Astrocyte of the spinal cord (primary cell): Measurements from ENCODE around the gene CRK.

Experiments used
- DNase-seq: peaks from one replicate; pipeline ENCODE4 v3.0.0; 2011; ENCODE audit warnings: low read depth, low spot score
- H3K4me3 ChIP-seq: 2 replicates; pipeline ENCODE4 v1.5.1; 2011; ENCODE audit warnings: low read depth, mild to moderate bottlenecking, low read length, moderate library complexity
- in situ Hi-C: cut with HindIII; loops from 2 replicates; pipeline ENCODE4 v1.10.0; 2017; ENCODE audit warnings: low sequenced_read_pairs
- TF ChIP-seq, protein P1 (sequence below): IDR thresholded peaks from 2 replicates; pipeline ENCODE4 v1.5.1; 2012; ENCODE audit warnings: low read depth, mild to moderate bottlenecking, low read length, inconsistent platforms

CRK gene

DNA sequence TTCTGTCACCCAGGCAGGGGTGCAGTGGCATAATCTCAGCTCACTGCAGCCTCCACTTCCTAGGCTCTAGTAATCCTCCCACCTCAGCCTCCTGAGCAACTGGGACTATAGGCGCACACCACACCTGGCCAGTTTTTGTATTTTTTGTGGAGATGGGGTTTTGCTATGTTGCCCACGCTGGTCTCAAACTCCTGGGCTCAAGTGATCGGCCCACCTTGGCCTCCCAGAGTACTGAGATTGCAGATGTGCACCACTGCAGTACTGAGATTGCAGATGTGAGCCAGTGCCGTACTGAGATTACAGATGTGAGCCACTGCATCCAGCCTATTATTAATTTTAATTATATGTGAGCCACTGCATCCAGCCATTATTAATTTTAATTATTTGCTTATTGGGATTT, 13.8 kb downstream of the CRK start:
- DNase-seq, result no peak
- H3K4me3 ChIP-seq, result no peak overlapping the region
- in situ Hi-C loops, result no loop called here
- TF ChIP-seq, protein P1, sequence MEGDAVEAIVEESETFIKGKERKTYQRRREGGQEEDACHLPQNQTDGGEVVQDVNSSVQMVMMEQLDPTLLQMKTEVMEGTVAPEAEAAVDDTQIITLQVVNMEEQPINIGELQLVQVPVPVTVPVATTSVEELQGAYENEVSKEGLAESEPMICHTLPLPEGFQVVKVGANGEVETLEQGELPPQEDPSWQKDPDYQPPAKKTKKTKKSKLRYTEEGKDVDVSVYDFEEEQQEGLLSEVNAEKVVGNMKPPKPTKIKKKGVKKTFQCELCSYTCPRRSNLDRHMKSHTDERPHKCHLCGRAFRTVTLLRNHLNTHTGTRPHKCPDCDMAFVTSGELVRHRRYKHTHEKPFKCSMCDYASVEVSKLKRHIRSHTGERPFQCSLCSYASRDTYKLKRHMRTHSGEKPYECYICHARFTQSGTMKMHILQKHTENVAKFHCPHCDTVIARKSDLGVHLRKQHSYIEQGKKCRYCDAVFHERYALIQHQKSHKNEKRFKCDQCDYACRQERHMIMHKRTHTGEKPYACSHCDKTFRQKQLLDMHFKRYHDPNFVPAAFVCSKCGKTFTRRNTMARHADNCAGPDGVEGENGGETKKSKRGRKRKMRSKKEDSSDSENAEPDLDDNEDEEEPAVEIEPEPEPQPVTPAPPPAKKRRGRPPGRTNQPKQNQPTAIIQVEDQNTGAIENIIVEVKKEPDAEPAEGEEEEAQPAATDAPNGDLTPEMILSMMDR, result no peak

GRCh38 chr17:1440921-1441320, 15.1 kb downstream of the CRK start:
- DNase-seq, result no peak
- H3K4me3 ChIP-seq, result no peak overlapping the region
- in situ Hi-C loops, result no loop called here
- TF ChIP-seq, protein P1, result no peak

- in situ Hi-C loops, result no loop called here
- peak; percentile 67 for DNase-seq
- H3K4me3 ChIP-seq, result no peak overlapping the region
- TF ChIP-seq, protein P1, result no peak
These were observed 17.4 kb downstream of the CRK start for GRCh38 chr17:1438593-1439083.

DNA sequence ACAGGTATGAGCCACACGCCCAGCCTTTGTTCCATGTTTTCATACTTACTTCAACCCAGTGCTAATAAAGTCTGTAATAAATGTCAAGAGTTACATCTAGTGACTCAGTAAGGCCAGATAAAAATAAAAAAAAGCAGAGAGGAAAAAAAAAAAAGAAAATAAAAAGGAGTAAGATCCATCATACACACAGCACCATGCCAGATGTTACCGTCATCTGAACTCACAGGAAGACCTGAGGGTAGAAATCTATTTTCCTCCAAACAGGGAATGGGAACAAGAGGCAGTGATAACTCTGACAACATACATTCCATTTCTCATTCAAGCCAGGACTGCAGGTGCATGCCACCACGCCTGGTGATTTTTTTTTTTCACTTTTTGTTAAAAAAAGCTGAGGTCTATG, 20.7 kb downstream of the CRK start:
- in situ Hi-C loops, result no loop called here
- TF ChIP-seq, protein P1, result no peak
- no peak overlapping the region for H3K4me3 ChIP-seq
- no peak for DNase-seq

DNA sequence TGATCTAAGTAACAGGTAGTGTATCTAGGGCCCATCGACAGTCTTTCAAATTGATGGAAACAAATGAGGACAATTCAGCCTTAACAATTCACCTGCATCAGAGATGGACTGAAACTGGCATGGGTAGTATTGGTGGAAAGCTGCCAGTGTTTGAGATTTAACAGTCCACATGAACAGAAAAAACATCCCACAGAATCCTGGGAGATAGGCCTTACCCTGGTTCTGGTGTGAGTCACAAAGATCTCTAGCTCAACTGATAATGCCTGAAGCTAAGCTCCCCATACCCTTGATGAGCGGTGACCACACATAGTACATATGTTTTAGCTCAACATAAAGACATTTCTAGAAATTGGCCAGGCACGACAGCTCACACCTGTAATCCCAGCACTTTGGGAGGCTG, 21.9 kb downstream of the CRK start:
- DNase-seq, result no peak
- TF ChIP-seq, protein P1, result no peak
- in situ Hi-C loops, result no loop called here
- no peak overlapping the region for H3K4me3 ChIP-seq

- no peak overlapping the region for H3K4me3 ChIP-seq
- TF ChIP-seq, protein P1, result no peak
- DNase-seq, result no peak
- in situ Hi-C loops, result no loop called here
These were observed 24.4 kb downstream of the CRK start for GRCh38 chr17:1431631-1432104.

GRCh38 chr17:1423456-1424135, 32.4 kb downstream of the CRK start:
- in situ Hi-C loops, result no loop called here
- DNase-seq, result no peak
- no peak overlapping the region for H3K4me3 ChIP-seq

More at GRCh38 chr17:1423456-1424135, 32.4 kb downstream of the CRK start:
- TF ChIP-seq, protein P1, result no peak
